Karpas-422 (cell line): Measurements from ENCODE around the gene EVI5. TPM values are rescaled to one million over a fixed set of nuclear protein-coding genes. Genes with fewer than 3 reads are reported as not detected.

ENCODE experiments used
- DNase-seq: peaks from one replicate; pipeline ENCODE4 v3.0.0-alpha.2; 2015
- H2AFZ ChIP-seq: fragments of 200-600 bp; sonication (generic); 2 replicates; pipeline ENCODE4 v1.6.1; 2014; ENCODE audit warnings: antibody characterized with exemption, low read length, mixed read lengths
- H3K27ac ChIP-seq: fragments of 200-600 bp; sonication (generic); 2 replicates; pipeline ENCODE4 v1.5.1; 2014; ENCODE audit warnings: mild to moderate bottlenecking, low read length, moderate library complexity
- H3K27me3 ChIP-seq: fragments of 200-600 bp; sonication (generic); 2 replicates; pipeline ENCODE4 v1.6.1; 2014; ENCODE audit warnings: low read length, mixed read lengths
- H3K36me3 ChIP-seq: fragments of 200-600 bp; sonication (generic); 2 replicates; pipeline ENCODE4 v1.6.1; 2014; ENCODE audit warnings: low read length, mixed read lengths; ENCODE audit not compliant: insufficient read depth
- H3K4me1 ChIP-seq: fragments of 200-600 bp; sonication (generic); 2 replicates; pipeline ENCODE4 v1.6.1; 2014; ENCODE audit warnings: mild to moderate bottlenecking, low read length, mixed read lengths
- H3K4me2 ChIP-seq: fragments of 200-600 bp; sonication (generic); 2 replicates; pipeline ENCODE4 v1.6.1; 2014; ENCODE audit warnings: low read length, low read depth, mild to moderate bottlenecking; ENCODE audit not compliant: poor library complexity, severe bottlenecking
- H3K4me3 ChIP-seq: fragments of 200-600 bp; sonication (generic); 2 replicates; pipeline ENCODE4 v1.5.1; 2014; ENCODE audit warnings: mild to moderate bottlenecking, antibody characterized with exemption, low read length, mixed read lengths
- H3K79me2 ChIP-seq: fragments of 200-600 bp; sonication (generic); 2 replicates; pipeline ENCODE4 v1.6.1; 2014; ENCODE audit warnings: mild to moderate bottlenecking, low read length, mixed read lengths
- H3K9ac ChIP-seq: fragments of 200-600 bp; sonication (generic); 2 replicates; pipeline ENCODE4 v1.6.0; 2014; ENCODE audit warnings: low read length
- H3K9me2 ChIP-seq: fragments of 200-600 bp; sonication (generic), shearing (Covaris generic); replicated peaks from 2 replicates; pipeline ENCODE4 v1.6.0; 2014; ENCODE audit warnings: mild to moderate bottlenecking, low read length, moderate library complexity; ENCODE audit not compliant: insufficient read depth
- H3K9me3 ChIP-seq: fragments of 300-700, 200-600 bp; sonication (generic); 2 replicates; pipeline ENCODE4 v1.6.1; 2014; ENCODE audit warnings: low read length, mixed read lengths
- H4K20me1 ChIP-seq: fragments of 200-600 bp; sonication (generic); 2 replicates; pipeline ENCODE4 v1.6.1; 2014; ENCODE audit warnings: mild to moderate bottlenecking, antibody characterized with exemption, low read length, low read depth; ENCODE audit not compliant: insufficient read depth
- total RNA-seq: library from RNA; depleted of rRNA; stranded (reverse); fragments of >200 nt; shearing (Covaris generic); gene quantifications from 2 replicates; pipeline ENCODE4 v1.2.3, GENCODE V29; 2014; ENCODE audit warnings: low replicate concordance

EVI5 gene
- total RNA-seq, 1 experiment from 2014 or later = 11.4 TPM

DNA sequence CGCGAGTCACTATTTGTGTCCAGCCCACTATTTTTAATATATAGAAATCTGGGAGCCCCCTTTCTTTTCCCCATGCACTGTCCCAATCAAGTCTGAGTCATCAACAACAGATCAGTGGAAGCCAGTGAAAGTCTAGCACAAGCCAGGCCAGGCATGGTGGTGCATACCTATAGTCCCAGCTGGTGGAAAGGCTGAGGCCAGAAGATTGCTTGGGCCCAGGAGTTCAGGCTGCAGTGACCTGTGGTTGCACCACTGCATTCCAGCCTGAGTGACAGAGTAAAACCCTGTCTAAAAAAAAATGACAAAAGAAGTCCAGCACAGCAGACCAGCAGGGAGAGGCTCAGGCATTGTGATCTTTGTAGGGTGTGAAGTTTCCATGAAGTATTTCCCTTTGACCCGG is 38.0 kb upstream of the EVI5 start:
- no peaks in the 10 kb centered on the region for H3K36me3 ChIP-seq
- H2AFZ ChIP-seq = no peak overlapping the region
- no peaks in the 10 kb centered on the region for H3K4me1 ChIP-seq
- H3K9me2 ChIP-seq = no peaks in the 10 kb centered on the region
- H3K4me3 ChIP-seq = no peak overlapping the region
- no peaks in the 10 kb centered on the region for H3K9me3 ChIP-seq
- H3K27me3 ChIP-seq = no peaks in the 10 kb centered on the region
- no peak overlapping the region for H3K9ac ChIP-seq
- H3K4me2 ChIP-seq = no peak overlapping the region
- no peak for DNase-seq
- no peaks in the 10 kb centered on the region for H3K79me2 ChIP-seq
- H4K20me1 ChIP-seq = no peaks in the 10 kb centered on the region
- H3K27ac ChIP-seq = no peak overlapping the region

DNA sequence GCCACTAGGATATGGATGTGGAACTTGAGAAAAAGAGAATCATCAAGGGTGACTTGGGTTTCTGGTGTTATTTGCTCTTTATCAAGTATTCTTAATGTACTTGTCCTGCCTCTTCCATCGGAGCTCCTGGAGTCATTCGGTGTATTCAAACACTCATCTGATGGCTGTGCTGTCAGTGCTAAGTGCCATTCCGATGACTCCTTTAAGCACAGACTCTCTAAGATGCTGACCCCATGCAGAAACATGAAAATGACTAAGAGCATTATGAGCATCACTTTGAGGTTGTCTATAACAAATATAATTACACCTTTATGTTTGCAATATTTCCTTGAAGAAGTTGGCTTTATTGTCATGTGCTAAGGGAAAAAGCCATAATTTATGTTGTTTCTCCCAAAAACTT is 35.6 kb upstream of the EVI5 start:
- H2AFZ ChIP-seq = no peak overlapping the region
- no peak overlapping the region for H3K27ac ChIP-seq
- H4K20me1 ChIP-seq = no peaks in the 10 kb centered on the region
- H3K79me2 ChIP-seq = no peaks in the 10 kb centered on the region
- H3K9me2 ChIP-seq = no peaks in the 10 kb centered on the region
- H3K4me2 ChIP-seq = no peak overlapping the region
- H3K4me3 ChIP-seq = no peak overlapping the region
- H3K36me3 ChIP-seq = no peaks in the 10 kb centered on the region
- no peak overlapping the region for H3K9ac ChIP-seq
- H3K27me3 ChIP-seq = no peaks in the 10 kb centered on the region
- H3K4me1 ChIP-seq = no peaks in the 10 kb centered on the region
- DNase-seq = no peak
- no peaks in the 10 kb centered on the region for H3K9me3 ChIP-seq

DNA sequence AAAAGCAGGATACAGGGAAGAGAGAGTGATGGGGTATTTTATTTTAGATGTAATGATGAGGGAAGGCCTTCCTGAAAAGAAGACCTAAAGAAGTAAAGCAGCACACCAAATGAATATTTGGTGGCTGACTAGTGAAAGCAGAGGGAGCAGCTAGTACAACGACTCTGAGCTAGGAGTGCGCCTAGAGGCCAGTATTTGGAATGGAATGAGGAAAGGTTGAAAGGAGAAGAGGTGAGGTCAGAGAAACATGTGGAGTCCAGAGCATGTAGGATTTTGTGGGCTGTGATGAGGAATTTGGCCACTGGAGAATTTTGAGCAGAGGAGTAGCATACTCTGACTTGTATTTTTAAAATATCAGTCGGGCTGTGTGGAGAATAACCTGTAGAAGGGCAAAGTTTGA is 35.1 kb upstream of the EVI5 start:
- no peak overlapping the region for H3K27ac ChIP-seq
- DNase-seq = no peak
- H3K9ac ChIP-seq = no peak overlapping the region
- no peak overlapping the region for H2AFZ ChIP-seq
- no peaks in the 10 kb centered on the region for H3K9me2 ChIP-seq
- no peaks in the 10 kb centered on the region for H3K27me3 ChIP-seq
- no peaks in the 10 kb centered on the region for H3K9me3 ChIP-seq
- H4K20me1 ChIP-seq = no peaks in the 10 kb centered on the region
- H3K36me3 ChIP-seq = no peaks in the 10 kb centered on the region
- no peaks in the 10 kb centered on the region for H3K79me2 ChIP-seq
- H3K4me1 ChIP-seq = no peaks in the 10 kb centered on the region
- no peak overlapping the region for H3K4me3 ChIP-seq
- H3K4me2 ChIP-seq = no peak overlapping the region

DNA sequence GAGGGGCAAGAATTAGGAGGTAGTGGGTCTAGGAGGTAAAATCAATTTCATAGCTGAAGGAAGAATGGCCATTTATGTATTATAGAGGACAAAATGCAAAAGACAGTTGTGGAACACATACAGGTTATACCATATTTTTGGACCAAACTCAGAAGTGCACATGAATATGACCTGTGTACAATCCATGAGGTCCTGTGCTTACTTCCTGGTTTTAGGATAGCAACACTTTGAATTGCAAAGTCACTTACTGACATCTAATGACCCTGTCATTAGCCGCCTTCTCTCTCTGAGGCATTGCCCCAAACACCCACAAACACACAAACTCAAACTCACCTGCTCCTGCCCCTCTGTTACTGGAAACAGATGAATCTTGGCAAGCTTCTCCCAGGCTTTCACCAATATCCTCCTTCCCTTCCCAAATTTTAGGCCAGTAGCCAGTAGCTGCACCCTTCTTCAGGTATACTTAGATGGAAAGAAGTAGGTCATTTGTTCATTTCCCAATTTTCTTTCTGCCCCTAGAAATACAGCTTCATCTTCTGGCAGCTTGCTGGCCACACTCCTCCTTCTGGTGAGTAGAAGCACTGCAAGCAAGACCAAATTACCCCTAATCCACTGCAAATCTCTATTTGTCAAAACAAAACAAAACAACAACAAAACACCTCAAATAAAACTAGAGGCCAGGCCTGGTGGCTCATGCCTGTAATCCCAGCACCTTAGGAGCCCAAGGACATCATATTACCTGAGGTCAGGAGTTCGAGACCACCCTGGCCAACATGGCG is 33.3 kb upstream of the EVI5 start:
- no peak overlapping the region for H3K4me2 ChIP-seq
- no peaks in the 10 kb centered on the region for H3K9me2 ChIP-seq
- H3K27ac ChIP-seq = no peak overlapping the region
- no peaks in the 10 kb centered on the region for H3K9me3 ChIP-seq
- H3K79me2 ChIP-seq = no peaks in the 10 kb centered on the region
- H3K4me3 ChIP-seq = no peak overlapping the region
- H4K20me1 ChIP-seq = no peaks in the 10 kb centered on the region
- H3K4me1 ChIP-seq = no peaks in the 10 kb centered on the region
- no peaks in the 10 kb centered on the region for H3K27me3 ChIP-seq
- no peaks in the 10 kb centered on the region for H3K36me3 ChIP-seq
- H3K9ac ChIP-seq = no peak overlapping the region
- no peak overlapping the region for H2AFZ ChIP-seq
- DNase-seq = peak; percentile 71

DNA sequence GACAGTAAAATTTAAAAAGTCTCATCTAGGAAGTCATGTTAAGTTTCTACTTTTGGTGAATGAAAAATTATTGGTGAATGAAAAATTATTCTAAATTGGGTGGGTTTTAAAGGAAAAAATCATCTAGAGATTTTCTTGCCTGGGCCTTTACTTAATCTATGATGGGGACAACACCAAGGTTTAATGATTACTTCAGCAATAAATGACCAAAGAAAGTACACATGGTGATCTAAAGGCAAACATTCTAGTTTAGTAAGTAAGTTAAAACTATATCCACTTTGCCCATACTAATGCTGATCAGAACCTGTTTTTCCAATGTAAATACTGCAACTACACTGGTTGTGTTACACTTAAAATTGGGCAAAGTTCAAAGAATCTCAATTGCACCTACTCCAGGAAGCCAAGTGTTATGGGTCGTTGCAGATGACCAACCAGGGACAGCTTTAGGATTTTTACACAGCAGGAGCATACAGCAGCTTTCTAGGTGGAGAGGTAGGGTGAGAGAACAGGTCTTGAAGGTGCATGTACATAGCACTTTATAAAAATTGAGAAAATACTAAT is 32.3 kb upstream of the EVI5 start:
- H3K79me2 ChIP-seq = no peaks in the 10 kb centered on the region
- no peak overlapping the region for H3K4me2 ChIP-seq
- no peak for DNase-seq
- no peaks in the 10 kb centered on the region for H3K27me3 ChIP-seq
- H2AFZ ChIP-seq = no peak overlapping the region
- H3K9me2 ChIP-seq = no peaks in the 10 kb centered on the region
- no peak overlapping the region for H3K27ac ChIP-seq
- H3K4me1 ChIP-seq = no peaks in the 10 kb centered on the region
- no peaks in the 10 kb centered on the region for H3K36me3 ChIP-seq
- H3K9me3 ChIP-seq = no peaks in the 10 kb centered on the region
- no peak overlapping the region for H3K4me3 ChIP-seq
- no peak overlapping the region for H3K9ac ChIP-seq
- H4K20me1 ChIP-seq = no peaks in the 10 kb centered on the region

DNA sequence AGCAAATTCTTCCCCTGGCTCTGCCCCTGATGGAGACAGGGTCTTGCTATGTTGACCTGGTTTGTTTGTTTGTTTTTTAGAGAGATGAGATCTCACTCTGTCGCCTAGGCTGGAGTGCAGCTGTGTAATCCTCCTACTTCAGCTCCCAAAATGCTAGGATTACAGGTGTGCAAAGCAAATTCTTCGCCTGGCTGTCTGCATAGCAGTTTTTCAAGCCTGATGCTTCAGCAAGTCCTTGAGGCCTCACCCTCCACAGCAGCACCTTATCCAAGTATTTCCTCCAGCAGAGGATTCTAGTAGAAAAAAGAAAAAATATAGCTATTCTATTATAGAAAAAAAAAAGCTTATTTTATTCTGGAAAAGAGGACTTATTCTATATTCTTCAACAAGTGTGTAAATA is 31.8 kb upstream of the EVI5 start:
- Histone ChIP-seq H3K27ac (no peak overlapping the region), H3K79me2 (no peaks in the 10 kb centered on the region), H3K27me3 (no peaks in the 10 kb centered on the region), H3K36me3 (no peaks in the 10 kb centered on the region), H3K9me3 (no peaks in the 10 kb centered on the region), H3K9ac (no peak overlapping the region), H3K4me3 (no peak overlapping the region), H4K20me1 (no peaks in the 10 kb centered on the region), H3K9me2 (no peaks in the 10 kb centered on the region), H2AFZ (no peak overlapping the region), H3K4me2 (no peak overlapping the region), H3K4me1 (no peaks in the 10 kb centered on the region)
- DNase-seq = no peak

DNA sequence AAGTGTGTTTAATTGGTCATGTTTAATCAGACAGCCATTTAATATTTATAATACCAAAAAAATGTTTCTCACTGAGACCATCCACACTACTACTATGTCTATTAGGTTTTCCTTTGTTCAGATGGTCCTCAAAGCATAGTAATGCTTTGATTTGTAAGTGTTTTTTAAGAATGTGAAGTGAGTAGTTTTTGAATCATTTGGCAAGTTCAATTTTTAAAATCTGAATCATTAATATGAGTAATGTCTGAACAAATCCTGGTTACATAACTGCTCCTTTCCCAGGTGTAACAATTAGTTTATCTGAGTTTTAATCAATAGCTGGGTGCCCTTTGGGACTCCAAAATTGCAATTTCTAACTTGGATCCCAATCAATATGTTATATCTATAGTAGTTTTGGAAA is 23.5 kb upstream of the EVI5 start:
- no peaks in the 10 kb centered on the region for H3K9me2 ChIP-seq
- no peaks in the 10 kb centered on the region for H3K9me3 ChIP-seq
- H3K27ac ChIP-seq = no peak overlapping the region
- no peaks in the 10 kb centered on the region for H3K27me3 ChIP-seq
- H3K36me3 ChIP-seq = no peaks in the 10 kb centered on the region
- no peaks in the 10 kb centered on the region for H3K4me1 ChIP-seq
- H3K4me3 ChIP-seq = no peak overlapping the region
- no peak overlapping the region for H2AFZ ChIP-seq
- no peaks in the 10 kb centered on the region for H3K79me2 ChIP-seq
- no peak overlapping the region for H3K4me2 ChIP-seq
- no peaks in the 10 kb centered on the region for H4K20me1 ChIP-seq
- H3K9ac ChIP-seq = no peak overlapping the region
- no peak for DNase-seq

DNA sequence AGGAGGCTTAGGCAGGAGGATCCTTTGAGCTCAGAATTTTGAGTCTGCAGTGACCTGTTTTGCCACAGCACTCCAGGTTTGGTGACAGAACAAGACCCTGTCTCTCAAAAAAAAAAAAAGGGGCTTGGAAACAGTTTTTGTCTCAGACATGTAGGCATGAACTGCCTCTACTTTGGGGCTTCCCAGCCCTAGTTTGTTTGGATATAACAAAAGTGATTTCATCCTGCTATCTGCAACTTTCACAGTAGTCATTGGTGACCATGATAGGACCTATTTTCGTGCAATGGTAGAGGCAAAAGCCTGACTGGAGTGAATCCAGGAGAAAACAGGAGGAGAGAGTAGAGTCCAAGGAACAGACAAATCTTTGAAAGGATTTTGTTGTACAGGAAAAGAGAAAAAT is 20.3 kb upstream of the EVI5 start:
- H3K27me3 ChIP-seq = no peaks in the 10 kb centered on the region
- no peak overlapping the region for H2AFZ ChIP-seq
- no peaks in the 10 kb centered on the region for H3K9me2 ChIP-seq
- no peak overlapping the region for H3K4me3 ChIP-seq
- no peaks in the 10 kb centered on the region for H3K79me2 ChIP-seq
- no peak overlapping the region for H3K27ac ChIP-seq
- H3K4me2 ChIP-seq = no peak overlapping the region
- H3K4me1 ChIP-seq = no peaks in the 10 kb centered on the region
- H4K20me1 ChIP-seq = no peaks in the 10 kb centered on the region
- no peak for DNase-seq
- H3K9ac ChIP-seq = no peak overlapping the region
- no peaks in the 10 kb centered on the region for H3K36me3 ChIP-seq
- no peaks in the 10 kb centered on the region for H3K9me3 ChIP-seq
